ENCODE results near the gene LY6G6F.

LY6G6F gene

GRCh38 chr6:31740397-31741223 lies 33.9 kb downstream of the LY6G6F start:
- no peaks in the 10 kb centered on the region for H3K27me3 ChIP-seq (ENCODE audit: insufficient read depth, low read length)
- no peaks in the 10 kb centered on the region for H3K9me3 ChIP-seq (ENCODE audit: insufficient read depth, low read depth, low read length)
- H3K9ac ChIP-seq (ENCODE audit: low read depth, low read length), result peak overlapping the region; percentile 91
- H3K4me1 ChIP-seq (ENCODE audit: insufficient read depth, low read length), result peaks cover 28% of the 10 kb centered on the region
- H3K4me3 ChIP-seq (ENCODE audit: low read length), result peak overlapping the region; percentile 64
- peaks cover 11% of the 10 kb centered on the region for H3K36me3 ChIP-seq (ENCODE audit: insufficient read depth, low read depth, low read length)
- H3K27ac ChIP-seq (ENCODE audit: low read length), result peak overlapping the region; percentile 90

DNA sequence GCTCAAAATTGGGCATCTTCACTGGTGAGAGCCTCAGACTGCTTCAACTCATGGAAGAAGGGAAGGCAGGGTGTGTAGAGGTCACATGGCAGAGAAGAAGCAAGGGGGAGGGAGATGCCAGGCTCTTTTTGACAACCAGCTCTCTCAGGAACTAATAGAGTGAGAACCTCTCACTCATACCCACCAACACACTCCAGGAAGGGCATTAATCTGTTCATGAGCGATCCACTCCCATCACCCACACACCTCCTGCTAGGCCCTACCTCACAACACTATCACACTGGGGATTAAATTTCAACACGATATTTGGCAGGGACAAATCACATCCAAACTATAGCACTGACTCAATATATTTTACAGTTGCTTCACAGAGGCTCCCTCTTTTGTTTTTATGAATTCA lies 35.1 kb downstream of the LY6G6F start:
- Histone ChIP-seq H3K9ac (ENCODE audit: low read depth, low read length) (no peak overlapping the region), H3K4me1 (ENCODE audit: insufficient read depth, low read length) (peaks cover 25% of the 10 kb centered on the region), H3K9me3 (ENCODE audit: insufficient read depth, low read depth, low read length) (no peaks in the 10 kb centered on the region), H3K27me3 (ENCODE audit: insufficient read depth, low read length) (no peaks in the 10 kb centered on the region), H3K27ac (ENCODE audit: low read length) (no peak overlapping the region), H3K36me3 (ENCODE audit: insufficient read depth, low read depth, low read length) (peaks cover 11% of the 10 kb centered on the region), H3K4me3 (ENCODE audit: low read length) (no peak overlapping the region)

DNA sequence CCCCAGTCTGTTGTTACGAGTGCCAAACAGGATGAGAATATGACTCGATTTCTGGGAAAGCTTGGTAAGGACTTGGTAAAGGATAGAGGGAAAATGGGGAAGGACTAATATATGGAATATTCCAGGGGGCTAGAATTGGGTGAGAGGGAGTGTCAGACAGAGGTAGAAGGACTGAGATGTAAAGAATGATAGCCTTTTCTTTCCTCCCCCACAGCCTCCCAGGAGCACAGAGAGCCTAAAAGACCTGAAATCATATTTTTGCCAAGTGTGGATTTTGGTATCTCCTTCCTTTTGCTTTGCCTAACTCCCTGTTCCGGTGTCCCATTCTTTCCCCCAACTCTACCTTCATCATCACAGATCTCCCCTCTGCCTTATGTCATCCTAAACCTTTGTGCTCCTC lies 36.2 kb downstream of the LY6G6F start:
- Histone ChIP-seq H3K36me3 (ENCODE audit: insufficient read depth, low read depth, low read length) (peaks cover 16% of the 10 kb centered on the region), H3K27ac (ENCODE audit: low read length) (no peak overlapping the region), H3K4me3 (ENCODE audit: low read length) (no peak overlapping the region), H3K4me1 (ENCODE audit: insufficient read depth, low read length) (peaks cover 15% of the 10 kb centered on the region), H3K9ac (ENCODE audit: low read depth, low read length) (no peak overlapping the region), H3K27me3 (ENCODE audit: insufficient read depth, low read length) (no peaks in the 10 kb centered on the region), H3K9me3 (ENCODE audit: insufficient read depth, low read depth, low read length) (no peaks in the 10 kb centered on the region)

DNA sequence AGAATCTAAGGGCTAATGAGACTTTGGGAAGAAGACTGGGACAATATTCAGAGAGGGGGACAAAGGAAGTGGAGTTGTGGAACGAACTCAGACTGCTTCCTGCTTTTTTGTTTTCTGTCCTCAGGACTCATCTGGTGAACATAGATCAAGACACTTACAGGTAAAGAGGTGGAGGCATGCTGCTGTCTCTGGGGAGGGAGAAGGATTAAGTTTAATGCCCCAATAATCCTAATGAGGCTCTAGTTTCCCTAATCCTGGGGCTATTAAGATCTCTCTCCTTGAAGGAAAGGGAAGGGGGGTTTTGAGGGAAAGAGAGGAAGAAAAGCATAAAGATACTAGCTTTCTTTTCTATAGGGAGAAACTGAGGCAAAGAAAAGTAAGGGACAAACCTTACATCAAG lies 37.8 kb downstream of the LY6G6F start:
- Histone ChIP-seq H3K9ac (ENCODE audit: low read depth, low read length) (no peak overlapping the region), H3K27ac (ENCODE audit: low read length) (no peak overlapping the region)

DNA sequence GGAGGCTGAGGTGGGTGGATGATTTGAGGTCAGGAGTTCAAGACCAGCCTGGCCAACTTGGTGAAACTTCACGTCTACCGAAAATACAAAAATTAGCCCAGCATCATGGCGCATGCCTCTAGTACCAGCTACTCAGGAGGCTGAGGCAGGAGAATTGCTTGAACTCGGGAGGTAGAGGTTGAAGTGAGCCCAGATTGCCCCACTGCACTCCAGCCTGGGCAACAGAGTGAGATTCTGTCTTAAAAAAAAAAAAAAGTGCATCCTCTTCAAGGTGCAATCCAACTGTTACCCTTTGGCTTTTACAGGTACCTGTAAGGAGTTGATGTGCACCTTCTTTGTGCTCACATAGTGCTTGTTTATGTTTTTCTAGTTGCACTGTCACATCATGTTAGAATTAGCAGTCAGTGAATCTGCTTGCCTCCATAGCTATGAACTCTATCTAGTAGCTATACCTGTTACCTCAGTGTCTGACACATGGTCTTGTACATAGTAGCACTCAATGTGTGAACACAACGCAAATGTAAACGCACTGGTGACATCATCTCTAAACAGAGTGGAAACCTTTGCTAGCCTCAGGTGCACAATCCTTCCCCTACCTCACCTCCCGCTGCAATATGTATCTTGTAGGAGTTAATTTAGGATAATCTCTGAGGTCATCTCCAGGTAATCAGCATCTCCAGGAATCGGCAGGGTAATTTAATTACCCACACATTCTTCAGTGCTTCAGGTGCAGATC lies 42.8 kb downstream of the LY6G6F start:
- no peak overlapping the region for H3K4me3 ChIP-seq (ENCODE audit: low read length)
- H3K27ac ChIP-seq (ENCODE audit: low read length), result no peak overlapping the region
- no peaks in the 10 kb centered on the region for H3K9me3 ChIP-seq (ENCODE audit: insufficient read depth, low read depth, low read length)
- H3K27me3 ChIP-seq (ENCODE audit: insufficient read depth, low read length), result no peaks in the 10 kb centered on the region
- H3K4me1 ChIP-seq (ENCODE audit: insufficient read depth, low read length), result no peaks in the 10 kb centered on the region
- no peak overlapping the region for H3K9ac ChIP-seq (ENCODE audit: low read depth, low read length)
- H3K36me3 ChIP-seq (ENCODE audit: insufficient read depth, low read depth, low read length), result peaks cover 9% of the 10 kb centered on the region; the same call in 1 of the 2 replicates

More for the DNA sequence above, 37.8 kb downstream of the LY6G6F start:
- Histone ChIP-seq H3K9me3 (ENCODE audit: insufficient read depth, low read depth, low read length) (no peaks in the 10 kb centered on the region), H3K4me1 (ENCODE audit: insufficient read depth, low read length) (peaks cover 3% of the 10 kb centered on the region; the same call in 1 of the 2 replicates), H3K36me3 (ENCODE audit: insufficient read depth, low read depth, low read length) (peaks cover 16% of the 10 kb centered on the region), H3K27me3 (ENCODE audit: insufficient read depth, low read length) (no peaks in the 10 kb centered on the region), H3K4me3 (ENCODE audit: low read length) (no peak overlapping the region)

DNA sequence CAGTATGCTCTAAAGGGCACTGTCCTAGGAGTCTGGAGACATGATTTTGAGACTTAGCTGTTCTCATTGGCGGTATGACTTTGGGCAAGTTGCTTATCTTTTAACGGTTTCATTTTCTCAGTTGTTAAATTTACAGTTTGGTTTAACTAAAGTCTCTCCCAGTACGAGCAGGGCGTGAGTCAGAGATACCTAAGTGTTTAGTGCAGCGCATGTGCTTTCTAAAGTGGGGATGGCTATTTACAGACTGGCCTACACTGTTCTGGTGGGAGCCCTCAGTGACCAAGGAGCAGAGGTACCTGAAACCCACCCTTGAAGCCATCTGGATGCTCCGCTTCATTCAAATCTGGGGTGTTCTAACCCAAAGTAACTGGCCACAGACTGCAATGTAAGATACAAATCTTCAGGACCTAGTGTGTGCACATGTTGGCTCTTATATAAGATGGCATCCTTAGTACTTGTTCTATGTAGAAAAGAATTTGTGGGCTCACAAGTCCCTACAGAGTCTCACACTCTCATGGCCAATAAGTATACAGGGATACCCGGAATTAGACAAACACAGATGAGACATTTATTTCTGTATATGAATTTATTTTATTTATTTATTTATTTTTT lies 43.9 kb downstream of the LY6G6F start:
- Histone ChIP-seq H3K9ac (ENCODE audit: low read depth, low read length) (no peak overlapping the region), H3K9me3 (ENCODE audit: insufficient read depth, low read depth, low read length) (no peaks in the 10 kb centered on the region), H3K36me3 (ENCODE audit: insufficient read depth, low read depth, low read length) (peaks cover 9% of the 10 kb centered on the region; the same call in 1 of the 2 replicates), H3K4me3 (ENCODE audit: low read length) (no peak overlapping the region), H3K27me3 (ENCODE audit: insufficient read depth, low read length) (no peaks in the 10 kb centered on the region), H3K27ac (ENCODE audit: low read length) (no peak overlapping the region), H3K4me1 (ENCODE audit: insufficient read depth, low read length) (no peaks in the 10 kb centered on the region)

DNA sequence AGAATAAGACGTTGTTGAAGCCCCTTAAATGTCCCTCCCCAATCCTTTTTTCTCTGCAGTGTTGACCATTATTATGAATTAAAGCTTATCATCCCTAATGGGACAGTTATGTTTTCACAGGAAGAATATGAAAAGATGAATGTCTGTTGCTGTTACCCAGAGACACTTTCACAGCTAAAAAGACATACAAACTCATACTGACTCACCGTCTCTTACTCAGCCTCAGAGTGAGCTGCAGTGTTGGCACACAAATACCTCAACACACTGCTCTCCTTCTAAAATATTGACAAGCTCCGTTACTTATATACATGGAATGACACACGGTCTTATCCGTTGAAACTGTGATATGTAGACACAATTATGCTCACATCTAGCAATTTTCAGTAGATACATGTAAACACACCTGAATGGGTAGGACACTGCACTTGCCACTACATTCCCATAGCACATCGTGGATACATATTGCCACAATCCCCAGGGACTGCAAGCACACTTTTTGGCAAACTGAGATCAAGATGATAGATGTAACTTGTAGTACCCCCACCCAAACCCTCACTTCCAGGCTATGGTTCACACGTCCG lies 46.2 kb downstream of the LY6G6F start:
- Histone ChIP-seq H3K36me3 (ENCODE audit: insufficient read depth, low read depth, low read length) (peaks cover 5% of the 10 kb centered on the region; the same call in 1 of the 2 replicates), H3K27ac (ENCODE audit: low read length) (no peak overlapping the region), H3K9ac (ENCODE audit: low read depth, low read length) (no peak overlapping the region), H3K4me3 (ENCODE audit: low read length) (no peak overlapping the region), H3K9me3 (ENCODE audit: insufficient read depth, low read depth, low read length) (no peaks in the 10 kb centered on the region), H3K4me1 (ENCODE audit: insufficient read depth, low read length) (no peaks in the 10 kb centered on the region), H3K27me3 (ENCODE audit: insufficient read depth, low read length) (no peaks in the 10 kb centered on the region)

GRCh38 chr6:31758281-31758680 lies 51.6 kb downstream of the LY6G6F start:
- no peak overlapping the region for H3K4me3 ChIP-seq (ENCODE audit: low read length)
- no peaks in the 10 kb centered on the region for H3K9me3 ChIP-seq (ENCODE audit: insufficient read depth, low read depth, low read length)
- H3K27ac ChIP-seq (ENCODE audit: low read length), result no peak overlapping the region
- peaks cover 21% of the 10 kb centered on the region for H3K36me3 ChIP-seq (ENCODE audit: insufficient read depth, low read depth, low read length)
- peaks cover 2% of the 10 kb centered on the region; the same call in 1 of the 2 replicates for H3K4me1 ChIP-seq (ENCODE audit: insufficient read depth, low read length)
- no peaks in the 10 kb centered on the region for H3K27me3 ChIP-seq (ENCODE audit: insufficient read depth, low read length)
- H3K9ac ChIP-seq (ENCODE audit: low read depth, low read length), result no peak overlapping the region
